ENCODE data around the gene SPPL2C.

DNA sequence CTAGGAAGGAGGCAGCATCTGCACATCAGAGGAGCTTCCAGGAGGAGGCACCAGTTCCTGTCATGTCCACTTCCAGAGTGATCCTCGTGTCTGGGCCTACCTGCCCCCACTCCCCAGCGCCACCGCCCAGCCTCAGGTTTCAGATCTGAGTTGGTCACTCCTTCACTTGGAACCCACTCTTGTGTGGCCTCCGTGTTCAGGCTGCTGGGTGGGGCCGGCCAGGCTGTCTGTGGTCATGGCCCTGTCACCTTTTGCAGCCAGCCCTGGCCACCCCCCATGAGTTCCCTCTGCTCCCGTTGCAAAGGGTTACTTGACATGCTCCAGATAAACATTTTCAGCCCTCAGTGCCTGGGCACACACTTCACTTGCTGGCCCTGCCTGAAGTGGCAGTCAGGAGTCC lies 26.6 kb upstream of the SPPL2C start:
- TF ChIP-seq CTCF (IDR thresholded peaks at IDR 0.05) (no peak), EP300 (IDR thresholded peaks at IDR 0.05) (no peak), POLR2AphosphoS5 (IDR thresholded peaks at IDR 0.05) (no peak), POLR2A (IDR thresholded peaks at IDR 0.05) (no peak)

All from sigmoid colon (tissue), 4 donors.